Right lung (tissue), 5 donors: ENCODE data around the gene IGSF21. TPM values are rescaled to one million over a fixed set of nuclear protein-coding genes. Genes with fewer than 3 reads are reported as not detected.

Experiments
- DNase-seq, 2 donors: peaks; one replicate each; pipeline ENCODE4 v3.0.0-alpha.2; 2013
- polyA plus RNA-seq, 5 donors: library from polyadenylated mRNA; unstranded; fragments of 120-200 nt; gene quantifications; one replicate each; pipeline versions ENCODE4 v1.2.1 to v1.2.3, GENCODE V29; 2013; ENCODE audit warnings: inconsistent platforms in 1 of 5, low replicate concordance in 1 of 5; ENCODE audit not compliant: insufficient read length in 5 of 5, insufficient read depth in 1 of 5

Gene IGSF21
- polyA plus RNA-seq, 5 donors = 0.06 to 0.26 (median 0.15) TPM

- no peak for DNase-seq
Observed at GRCh38 chr1:18294437-18295176, 187.0 kb downstream of the IGSF21 start.

GRCh38 chr1:18297896-18298648 lies 190.5 kb downstream of the IGSF21 start:
- no peak for DNase-seq

GRCh38 chr1:18299441-18300338 lies 192.1 kb downstream of the IGSF21 start:
- no peak for DNase-seq

DNA sequence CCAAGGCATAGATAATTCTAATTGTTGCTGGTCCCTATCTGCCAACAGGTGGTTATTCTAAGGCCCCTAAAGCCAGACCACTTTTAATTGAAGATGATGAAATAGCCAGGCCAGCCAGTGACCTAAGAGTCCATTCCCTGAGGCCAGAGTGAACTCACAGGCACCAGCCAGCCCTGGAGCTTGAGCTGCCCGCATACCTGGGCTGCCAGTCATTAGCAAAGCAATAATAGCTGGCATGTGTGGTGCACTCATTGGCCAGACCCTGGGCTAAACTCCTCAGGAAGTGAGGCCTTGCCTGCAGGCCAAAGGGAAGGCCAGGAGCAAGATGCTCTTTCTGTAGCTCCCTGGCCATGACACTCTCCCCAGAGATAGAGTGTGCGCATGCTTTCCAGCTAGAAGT lies 192.8 kb downstream of the IGSF21 start:
- no peak for DNase-seq

DNA sequence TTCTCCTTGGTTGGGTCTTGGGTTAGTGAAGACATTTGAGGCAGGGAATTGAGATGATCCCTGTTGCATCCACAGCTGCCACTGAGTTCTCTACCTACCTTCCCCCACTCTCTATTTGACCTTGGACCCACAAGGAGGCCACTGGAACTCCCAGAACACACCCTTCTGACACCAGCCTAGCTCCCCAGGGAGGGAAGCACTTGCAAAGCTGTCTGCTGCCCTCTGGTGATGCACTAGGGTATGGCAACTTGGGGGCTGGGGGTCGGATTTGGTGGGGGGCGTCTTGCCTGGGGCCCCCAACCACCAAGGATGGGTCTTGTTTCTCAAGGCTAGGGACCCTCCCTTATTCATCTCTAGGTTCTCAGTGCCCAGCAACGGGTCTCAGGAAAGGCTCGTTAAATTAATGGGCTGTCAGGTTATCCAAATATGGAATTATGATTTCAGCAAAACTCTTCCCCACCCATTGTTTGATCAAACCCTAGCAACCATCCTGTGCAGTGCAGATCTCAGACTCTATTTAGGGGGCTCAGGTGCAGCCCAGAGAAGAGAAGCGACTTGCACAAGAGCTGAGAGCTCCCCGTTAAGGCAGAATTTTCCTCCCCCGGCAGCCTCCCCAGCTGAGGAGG lies 195.3 kb downstream of the IGSF21 start:
- DNase-seq = no peak

DNA sequence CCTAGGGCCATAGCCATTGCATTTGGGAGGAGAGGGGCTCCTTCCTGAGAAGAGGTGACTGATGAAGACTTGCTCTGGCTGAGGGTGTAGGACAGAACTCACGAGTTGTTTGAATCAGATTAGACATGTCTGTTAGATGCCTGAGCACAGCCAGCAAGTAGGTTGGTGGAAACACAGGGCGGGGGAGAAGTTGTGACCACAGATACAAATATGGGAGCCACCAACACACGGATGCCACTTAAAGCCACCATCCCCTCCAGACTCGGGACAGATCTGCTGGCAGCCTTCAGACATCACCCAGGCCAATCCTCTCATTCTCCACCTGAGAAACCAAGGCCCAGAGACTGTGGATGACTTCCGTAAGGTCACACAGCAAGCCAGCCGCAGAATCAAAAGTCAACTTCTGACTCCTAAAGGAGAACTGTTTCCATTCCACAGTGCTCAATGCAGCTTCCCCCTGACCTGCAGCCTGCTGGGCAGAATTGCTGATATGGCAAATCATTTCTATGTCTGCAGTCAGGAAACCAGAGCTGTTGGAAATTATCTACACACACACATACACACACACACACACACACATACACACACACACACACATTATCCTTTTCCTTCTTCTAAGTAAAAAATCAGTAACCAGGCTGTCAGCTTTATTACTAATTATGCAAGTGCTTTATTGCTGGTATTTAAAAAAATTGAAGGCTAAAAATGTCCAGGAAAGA lies 196.7 kb downstream of the IGSF21 start:
- DNase-seq = no peak

DNA sequence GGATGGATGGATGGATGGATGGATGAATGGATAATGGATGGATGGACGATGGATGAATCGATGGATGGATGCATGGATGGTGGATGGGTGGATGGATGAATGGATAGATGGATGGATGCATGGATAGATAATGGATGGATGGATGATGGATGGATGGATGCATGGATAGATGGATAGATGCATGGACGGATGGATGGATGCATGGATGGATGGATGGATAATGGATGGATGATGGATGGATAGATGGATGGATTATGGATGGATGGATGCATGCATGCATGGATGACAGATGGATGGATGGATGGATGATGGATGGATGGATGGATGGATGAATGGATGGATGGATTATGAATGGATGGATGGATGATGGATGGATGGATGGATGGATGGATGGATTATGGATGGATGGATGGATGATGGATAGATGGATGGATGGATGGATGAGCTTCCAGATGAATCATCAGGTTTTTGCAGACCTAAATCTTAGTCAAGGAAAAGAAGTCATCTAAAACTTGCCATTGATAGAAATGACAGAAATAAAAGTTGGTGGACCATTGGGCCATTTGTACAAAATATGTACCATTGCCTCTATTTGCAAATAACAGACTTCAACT lies 197.7 kb downstream of the IGSF21 start:
- no peak for DNase-seq

DNA sequence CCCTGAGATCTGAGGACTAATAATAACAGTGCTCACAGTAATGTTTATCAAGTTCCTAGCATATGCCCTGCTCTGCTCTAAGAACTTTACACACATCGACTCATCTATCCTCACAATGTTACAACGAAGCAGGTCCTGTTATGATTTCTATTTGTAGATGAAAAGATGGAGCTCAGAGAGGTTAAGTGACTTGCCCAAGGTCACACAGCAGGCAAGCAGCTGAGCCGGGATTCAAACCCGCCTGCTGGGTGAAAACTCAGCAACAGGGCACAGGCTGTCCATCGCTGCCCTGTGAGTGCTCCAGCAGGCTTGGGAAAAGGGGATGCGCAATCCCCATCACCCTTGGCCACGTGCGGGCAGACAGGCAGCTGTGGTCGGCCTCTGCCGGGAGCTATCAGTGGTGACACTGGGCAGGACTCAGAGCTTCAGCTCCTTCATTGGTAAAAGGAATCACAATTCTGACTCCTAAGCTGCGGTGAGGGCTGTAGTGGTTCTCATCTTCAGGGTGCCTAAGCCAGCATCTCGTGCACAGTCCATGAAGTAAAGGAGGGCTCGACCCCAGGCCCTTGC lies 199.8 kb downstream of the IGSF21 start:
- DNase-seq = no peak

DNA sequence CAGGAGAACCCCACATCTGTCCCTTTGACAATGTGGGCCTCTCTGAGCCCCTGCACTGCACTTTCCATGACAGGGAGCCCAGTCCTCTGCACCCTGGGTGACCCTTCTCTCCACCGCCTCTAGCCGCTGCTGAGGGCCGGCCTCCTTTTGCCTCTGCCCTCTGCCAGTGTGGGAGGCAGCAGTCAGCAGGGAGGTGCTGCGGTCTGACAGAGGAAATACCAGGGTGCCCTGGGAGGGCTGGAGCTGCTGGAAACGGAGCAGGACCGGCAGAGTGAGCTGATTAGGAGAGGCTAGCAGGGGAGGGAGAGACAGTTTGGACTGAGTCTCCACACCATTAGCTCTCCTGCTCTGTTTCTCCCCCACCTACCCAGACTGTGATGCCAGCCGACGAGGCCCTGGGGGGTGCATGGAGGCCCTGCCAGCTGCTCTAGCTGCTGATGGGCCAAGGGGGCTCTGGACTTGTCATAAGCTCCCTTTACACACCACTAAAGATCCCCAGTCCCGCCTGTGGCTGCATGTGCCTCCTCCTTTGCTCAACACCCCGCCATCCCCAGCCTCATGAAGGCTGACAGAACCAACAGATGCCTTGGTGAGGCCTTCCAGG lies 202.1 kb downstream of the IGSF21 start:
- DNase-seq = no peak

GRCh38 chr1:18312961-18313360 lies 205.4 kb downstream of the IGSF21 start:
- no peak for DNase-seq

- no peak for DNase-seq
Observed at GRCh38 chr1:18313523-18313922, 205.9 kb downstream of the IGSF21 start.

DNA sequence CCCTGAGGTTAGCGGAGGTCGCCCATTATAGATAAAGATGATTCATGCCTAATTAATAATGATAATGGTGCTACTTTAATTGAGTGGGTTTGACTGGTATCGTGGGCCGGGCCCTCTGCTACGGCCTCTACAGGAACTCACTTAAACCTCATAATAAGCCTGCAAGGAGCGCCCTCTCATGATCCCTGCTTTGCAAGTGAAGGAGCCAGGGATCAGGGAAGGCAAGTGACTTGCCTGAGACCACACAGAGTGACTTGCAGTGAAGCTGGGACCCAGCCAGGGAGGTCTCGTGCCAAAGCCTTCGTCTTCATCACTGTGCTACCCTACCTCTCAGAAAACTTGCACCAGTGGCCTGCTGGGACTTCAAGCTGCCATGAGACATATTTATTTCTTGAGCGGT lies 206.8 kb downstream of the IGSF21 start:
- no peak for DNase-seq

DNA sequence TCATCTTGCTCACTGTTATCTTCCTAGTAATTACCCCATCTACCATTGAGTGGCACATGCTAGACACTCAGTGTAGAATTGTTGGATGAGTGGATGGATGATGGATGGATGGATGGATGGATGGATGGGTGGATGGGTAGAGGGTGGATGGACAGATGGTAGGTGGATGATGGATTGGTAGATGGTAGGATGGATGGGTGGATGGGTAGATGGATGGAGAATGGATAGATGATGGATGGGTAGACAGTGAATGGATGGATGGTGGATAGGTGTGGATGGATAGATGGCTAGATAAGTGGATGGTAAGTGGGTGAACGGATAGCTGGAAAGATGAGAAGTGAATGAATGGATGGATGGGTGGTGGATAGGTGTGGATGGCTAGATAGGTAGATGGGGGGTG lies 207.9 kb downstream of the IGSF21 start:
- no peak for DNase-seq

DNA sequence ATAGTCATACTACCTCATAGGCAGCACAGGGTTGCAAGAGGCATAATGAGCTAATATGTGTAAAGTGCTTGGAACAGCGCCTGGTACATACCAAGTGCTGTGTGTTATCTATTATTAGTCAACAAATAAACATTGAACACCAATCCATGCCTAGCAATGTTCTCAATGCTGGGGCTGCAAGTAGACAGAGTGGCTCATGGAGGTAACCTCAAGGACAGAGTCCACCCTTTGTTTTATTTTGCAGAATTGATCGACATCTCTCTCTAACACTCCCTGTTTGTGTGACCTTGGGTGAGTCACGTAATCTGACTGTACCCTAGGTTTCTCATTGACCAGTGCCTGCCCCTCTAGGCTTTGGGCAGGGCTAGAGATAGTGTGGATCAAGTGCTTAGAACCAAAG lies 209.2 kb downstream of the IGSF21 start:
- DNase-seq = no peak

- DNase-seq = no peak
Observed at GRCh38 chr1:18319099-18319498, 211.5 kb downstream of the IGSF21 start.

- no peak for DNase-seq
Observed at GRCh38 chr1:18320051-18320450, 212.5 kb downstream of the IGSF21 start.

DNA sequence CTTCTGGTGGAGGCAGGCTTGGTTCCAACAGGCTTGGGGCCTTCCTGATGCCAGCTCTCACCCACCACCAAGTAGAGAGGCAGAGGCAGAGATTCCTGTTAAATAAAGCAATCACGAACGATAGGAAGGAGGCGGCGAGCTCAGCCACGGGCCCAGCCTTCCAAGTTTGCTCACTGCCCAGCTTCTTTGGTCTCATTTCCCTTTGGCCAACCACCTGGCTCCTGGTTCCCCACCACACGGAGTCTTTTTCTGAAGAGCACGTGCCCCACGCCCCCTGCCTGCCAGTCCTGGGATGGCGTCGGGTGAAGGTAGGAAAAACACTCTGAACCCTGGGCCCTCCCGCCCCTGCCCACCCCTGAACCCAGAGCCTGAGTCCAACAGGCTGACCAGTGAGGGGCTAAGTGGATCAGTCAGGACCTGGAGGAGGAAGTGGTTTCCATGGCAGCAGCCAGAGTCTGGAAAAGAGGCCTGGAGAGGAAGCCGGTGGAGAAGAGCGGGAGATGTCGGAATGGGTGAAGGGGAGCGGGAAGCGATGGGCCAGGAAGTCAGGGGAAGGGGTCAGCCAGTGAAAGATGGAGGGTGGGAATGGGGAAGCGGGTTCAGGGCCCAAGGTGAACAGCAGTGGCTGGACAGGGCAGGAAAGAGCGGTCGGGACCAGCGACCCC lies 214.9 kb downstream of the IGSF21 start:
- DNase-seq = no peak

GRCh38 chr1:18323259-18323658 lies 215.7 kb downstream of the IGSF21 start:
- no peak for DNase-seq

- DNase-seq = no peak
Observed at GRCh38 chr1:18324246-18324645, 216.6 kb downstream of the IGSF21 start.
